SW 1271 (cell line): ENCODE measurements around the gene IL12RB2.
"Not testable (repeated sequence)": the region's sequence is repeated elsewhere in the genome, so short reads cannot be mapped to it uniquely, and the experiment has no call there.

Experiments used
- DNase-seq, 2 experiments: peaks; one replicate each; lab custom pipeline; 2025; lab: John Stamatoyannopoulos, UW

Gene IL12RB2

GRCh38 chr1:67394548-67394947, 86.9 kb downstream of the IL12RB2 start:
- DNase-seq: no peak

DNA sequence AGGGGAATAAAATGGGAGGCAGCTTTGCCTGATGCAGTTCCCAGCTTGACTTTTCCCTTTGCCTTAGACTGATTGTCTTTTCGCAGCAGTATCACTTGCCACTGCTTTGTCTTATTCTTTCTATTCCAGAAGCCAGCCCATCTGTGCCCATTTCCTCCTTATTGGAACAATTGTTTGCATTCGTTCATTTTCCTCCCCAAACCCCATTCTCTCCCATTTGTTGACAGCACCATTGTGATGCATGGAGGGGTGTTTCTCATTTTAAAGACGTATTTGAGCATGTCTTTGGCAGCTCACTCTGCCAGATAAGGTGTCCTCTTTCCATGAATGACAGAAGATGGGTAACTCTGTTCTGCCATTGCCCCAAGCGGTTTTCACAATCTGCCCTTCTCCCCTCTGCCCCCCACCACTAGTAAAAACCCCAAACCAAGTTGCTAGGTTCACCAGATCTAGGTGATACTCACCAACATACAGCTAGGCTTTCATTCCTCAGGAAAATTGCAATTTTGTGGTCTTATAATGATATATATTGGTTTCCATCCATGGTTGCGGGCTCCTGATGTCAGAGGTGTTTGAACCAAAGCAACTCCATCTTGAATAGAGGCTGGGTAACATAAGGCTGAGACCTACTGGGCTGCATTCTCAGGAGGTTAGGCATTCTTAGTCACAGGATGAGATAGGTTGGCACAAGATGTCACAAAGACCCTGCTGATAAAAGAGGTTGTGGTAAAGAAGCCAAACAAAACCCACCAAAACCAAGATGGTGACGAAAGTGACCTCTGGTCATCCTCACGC, 91.7 kb downstream of the IL12RB2 start:
- DNase-seq: no peak

GRCh38 chr1:67400029-67400786, 92.5 kb downstream of the IL12RB2 start:
- DNase-seq: not testable (repeated sequence)

DNA sequence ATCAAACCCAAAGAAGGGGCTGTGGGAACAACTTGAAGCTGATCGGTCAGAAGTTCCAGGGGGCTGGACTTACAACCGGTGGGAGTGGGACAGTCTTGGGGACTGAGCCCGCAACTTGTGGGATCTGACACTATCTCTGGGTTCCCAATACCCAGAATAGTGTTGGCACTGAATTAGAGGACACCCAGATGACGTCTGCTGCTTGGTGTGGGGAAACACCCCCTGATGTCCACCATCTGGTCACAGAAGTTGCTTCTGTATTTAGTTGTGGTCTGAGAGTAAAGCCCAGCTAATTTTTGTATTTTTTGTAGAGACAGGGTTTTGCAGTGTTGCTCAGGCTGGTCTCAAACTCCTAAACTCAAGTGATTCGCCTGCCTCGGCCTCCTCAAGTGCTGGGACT, 93.8 kb downstream of the IL12RB2 start:
- DNase-seq: no peak

DNA sequence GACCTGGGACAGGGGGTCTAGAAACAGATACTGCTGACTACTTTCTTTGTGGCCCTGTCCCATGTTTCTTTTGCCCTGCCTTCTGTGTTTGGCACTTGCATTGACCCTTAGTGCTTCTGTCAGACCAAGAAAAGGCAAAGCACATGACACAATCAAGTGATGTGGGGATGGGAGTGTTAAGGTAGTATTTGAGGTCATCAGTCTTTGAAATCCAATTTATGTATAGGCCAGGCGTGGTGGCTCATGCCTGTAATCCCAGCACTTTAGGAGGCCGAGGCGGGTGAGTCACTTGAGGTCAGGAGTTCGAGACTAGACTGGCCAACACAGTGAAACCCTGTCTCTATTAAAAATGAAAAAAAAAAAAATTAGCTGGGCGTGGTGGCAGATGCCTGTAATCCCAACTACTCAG, 96.5 kb downstream of the IL12RB2 start:
- no peak for DNase-seq

GRCh38 chr1:67405473-67406245, 98.0 kb downstream of the IL12RB2 start:
- no peak for DNase-seq

DNA sequence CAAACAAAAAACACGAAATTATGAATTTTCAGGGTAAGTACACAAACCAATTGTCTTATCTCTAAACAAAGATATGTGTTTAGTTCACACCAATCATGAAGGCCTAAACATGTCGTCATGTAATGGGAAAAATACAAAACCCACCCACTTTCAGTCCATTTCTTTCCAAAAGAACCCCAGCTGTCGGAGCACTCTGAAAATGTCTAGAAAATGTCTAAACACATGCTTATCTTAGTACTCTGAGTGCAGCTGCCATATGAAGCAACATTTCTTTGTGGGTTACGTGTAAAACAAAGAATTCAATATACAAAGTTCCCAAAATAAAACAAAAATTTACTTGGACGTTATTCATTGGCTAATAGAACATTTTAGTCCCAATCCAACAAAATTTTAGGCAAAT, 99.8 kb downstream of the IL12RB2 start:
- DNase-seq: no peak

GRCh38 chr1:67408148-67408547, 100.5 kb downstream of the IL12RB2 start:
- no peak for DNase-seq

DNA sequence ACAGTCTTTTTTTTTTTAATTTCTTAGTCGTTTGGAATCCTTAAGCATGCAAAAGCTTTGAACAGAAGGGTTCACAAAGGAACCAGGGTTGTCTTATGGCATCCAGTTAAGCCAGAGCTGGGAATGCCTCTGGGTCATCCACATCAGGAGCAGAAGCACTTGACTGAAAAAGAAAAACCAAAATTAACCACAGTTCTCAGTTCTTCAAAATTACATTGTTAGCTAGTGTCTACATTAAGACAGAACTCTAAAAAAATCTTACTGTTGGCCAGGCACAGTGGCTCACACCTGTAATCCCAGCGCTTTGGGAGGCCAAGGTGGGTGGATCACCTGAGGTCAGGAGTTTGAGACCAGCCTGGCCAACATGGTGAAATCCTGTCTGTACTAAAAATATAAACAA, 105.4 kb downstream of the IL12RB2 start:
- not testable (repeated sequence) for DNase-seq

- DNase-seq: no peak
Measured at GRCh38 chr1:67414574-67414973, 106.9 kb downstream of the IL12RB2 start.

- no peak for DNase-seq
Measured at GRCh38 chr1:67415041-67415440, 107.4 kb downstream of the IL12RB2 start.

DNA sequence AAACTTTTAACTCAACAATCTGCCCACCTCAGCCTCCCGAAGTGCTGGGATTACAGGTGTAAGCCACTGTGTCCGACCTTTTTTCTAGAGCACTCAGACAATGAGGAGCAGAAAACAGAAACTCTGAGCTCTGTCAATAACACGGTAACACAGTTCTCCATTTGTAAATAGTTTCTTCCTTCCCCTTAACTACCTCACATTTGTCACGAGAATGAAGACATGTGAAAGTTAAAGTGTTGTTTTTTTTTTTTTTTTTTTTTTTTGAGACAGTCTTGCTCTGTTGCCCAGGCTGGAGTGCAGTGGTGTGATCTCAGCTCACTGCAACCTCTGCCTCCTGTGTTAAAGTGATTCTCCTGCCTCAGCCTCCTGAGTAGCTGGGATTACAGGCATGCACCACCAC, 110.1 kb downstream of the IL12RB2 start:
- DNase-seq: not testable (repeated sequence)

DNA sequence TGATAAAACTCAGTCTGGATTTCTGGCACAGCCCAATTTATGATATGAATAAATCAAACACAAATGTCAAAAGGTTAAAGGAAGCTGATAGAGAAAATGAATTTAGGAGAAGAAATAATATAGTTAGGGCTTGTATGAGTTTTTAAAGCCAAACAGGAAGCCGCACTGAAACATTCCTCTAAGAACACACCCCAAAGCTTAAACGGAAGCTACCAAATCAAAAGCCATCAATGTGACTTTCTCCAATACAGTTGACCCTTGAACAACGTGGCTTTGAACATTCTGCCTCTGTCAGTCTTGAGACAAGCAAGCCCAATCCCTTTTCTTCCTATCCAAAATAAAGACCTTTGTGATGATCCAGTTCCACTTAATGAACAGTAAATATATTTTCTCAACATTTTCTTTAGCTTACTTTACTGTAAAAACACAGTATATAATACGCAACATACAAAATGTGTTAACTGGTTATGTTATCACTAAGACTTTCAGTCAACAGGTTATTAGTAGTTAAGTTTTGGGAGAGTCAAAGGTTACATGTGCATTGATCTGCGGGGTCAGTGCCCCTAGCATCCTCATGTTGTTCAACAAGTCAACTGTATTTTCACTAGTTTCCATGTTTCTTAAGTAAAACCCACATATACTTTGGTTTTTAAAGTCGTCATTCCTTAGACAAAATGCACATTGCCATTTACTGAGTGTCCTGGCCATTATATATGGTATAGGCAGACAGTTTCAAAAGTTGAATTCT, 111.3 kb downstream of the IL12RB2 start:
- no peak for DNase-seq

DNA sequence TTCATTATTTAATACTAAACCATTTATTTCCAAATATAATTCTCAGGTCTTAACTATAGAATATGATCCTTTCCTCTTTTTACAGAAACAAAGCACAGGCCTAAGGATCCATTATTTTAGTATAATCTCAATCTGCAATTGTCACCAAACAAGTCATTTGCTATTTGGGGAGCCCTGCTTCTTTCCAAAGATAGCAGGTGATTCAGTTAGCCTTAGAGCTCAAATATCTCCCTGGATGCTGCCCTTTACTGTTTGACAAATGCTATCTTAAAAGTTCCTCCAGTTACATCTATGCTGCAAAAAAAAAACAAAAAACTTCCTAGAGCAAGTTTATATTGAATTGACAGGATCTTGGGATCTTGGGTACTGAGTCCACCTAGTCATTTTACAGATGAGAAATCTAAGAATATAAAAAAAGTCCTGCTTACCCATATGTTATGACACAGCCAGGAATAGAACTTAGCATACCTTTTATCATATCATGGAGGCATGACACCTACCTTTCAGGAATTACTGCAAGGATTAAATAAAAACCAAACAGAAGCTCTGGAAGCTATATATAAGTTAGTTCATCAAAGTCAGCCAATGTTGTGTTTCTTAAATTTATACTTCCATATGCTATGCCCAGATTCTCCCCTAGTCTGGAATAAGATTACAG, 113.3 kb downstream of the IL12RB2 start:
- no peak for DNase-seq

- no peak for DNase-seq
Measured at GRCh38 chr1:67427465-67427864, 119.8 kb downstream of the IL12RB2 start.

- DNase-seq: no peak
Measured at GRCh38 chr1:67427947-67428346, 120.3 kb downstream of the IL12RB2 start.

DNA sequence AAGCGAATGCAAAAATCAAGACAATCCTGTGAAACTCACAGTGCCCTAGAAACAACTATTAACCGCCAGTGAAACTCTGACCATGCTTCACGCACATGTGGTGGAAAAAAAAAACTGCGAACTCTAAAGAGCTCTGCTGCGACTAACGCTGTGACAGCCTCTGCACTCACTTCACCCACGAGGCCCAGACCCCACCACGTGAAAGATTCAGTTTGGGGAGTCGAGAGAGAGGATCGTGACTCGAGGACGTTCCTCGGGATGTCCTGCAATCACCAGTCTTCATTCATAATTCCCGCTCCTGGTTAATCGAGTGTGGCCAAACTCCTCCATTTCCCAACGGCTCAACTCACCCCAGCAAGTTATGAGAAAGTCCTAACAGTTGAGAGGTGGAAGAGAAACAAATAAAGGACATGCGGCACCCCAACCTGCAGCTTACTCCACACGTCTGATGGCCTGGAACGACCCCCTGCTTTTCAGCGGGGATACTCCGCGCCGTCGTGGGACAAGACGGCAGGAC, 121.4 kb downstream of the IL12RB2 start:
- DNase-seq: no peak

GRCh38 chr1:67429528-67430357, 122.1 kb downstream of the IL12RB2 start:
- no peak for DNase-seq

- peak; percentile 86 to 93 for DNase-seq
Measured at GRCh38 chr1:67430358-67431155, 122.9 kb downstream of the IL12RB2 start, which contains the start of gene SERBP1. Gene SERBP1 (minus strand): TSS chr1:67430402. CDS start chr1:67430300, 102 bp downstream.
